Neural cell (in vitro differentiated cells): ENCODE measurements around the gene RAPGEF3. TPM values are rescaled to one million over a fixed set of nuclear protein-coding genes. Genes with fewer than 3 reads are reported as not detected.

ENCODE experiments used
- H2AFZ ChIP-seq: fragments of 200-600, 300-800 bp; sonication (generic), shearing (Covaris generic); 2 replicates; pipeline ENCODE4 v1.6.0; 2014; ENCODE audit warnings: low read depth, mild to moderate bottlenecking, antibody characterized with exemption, low read length, moderate library complexity
- H3F3A ChIP-seq: fragments of 200-600 bp; shearing (Covaris generic); 2 replicates; pipeline ENCODE4 v1.6.1; 2016; ENCODE audit warnings: mild to moderate bottlenecking, moderate library complexity, mixed read lengths, antibody characterized with exemption, low read length; ENCODE audit not compliant: insufficient read depth, poor library complexity, severe bottlenecking
- H3K27ac ChIP-seq: fragments of 200-600, 300-800 bp; sonication (generic), shearing (Covaris generic); 2 replicates; pipeline ENCODE4 v1.5.1; 2014; ENCODE audit warnings: mild to moderate bottlenecking, low read length, moderate library complexity
- H3K27me3 ChIP-seq: fragments of 300-800, 200-600 bp; sonication (generic), shearing (Covaris generic); 2 replicates; pipeline ENCODE4 v1.6.0; 2014; ENCODE audit warnings: mild to moderate bottlenecking, low read depth, low read length, moderate library complexity; ENCODE audit not compliant: insufficient read depth
- H3K36me3 ChIP-seq: fragments of 300-800, 200-600 bp; sonication (generic), shearing (Covaris generic); 2 replicates; pipeline ENCODE4 v1.5.1; 2014; ENCODE audit warnings: mild to moderate bottlenecking, antibody characterized with exemption, low read length, moderate library complexity; ENCODE audit not compliant: insufficient read depth
- H3K4me2 ChIP-seq: fragments of 300-800, 200-600 bp; sonication (generic), shearing (Covaris generic); 2 replicates; pipeline ENCODE4 v1.6.0; 2014; ENCODE audit warnings: mild to moderate bottlenecking, low read length
- H3K4me3 ChIP-seq: fragments of 300-800, 200-600 bp; sonication (generic), shearing (Covaris generic); 2 replicates; pipeline ENCODE4 v1.5.1; 2014; ENCODE audit warnings: mild to moderate bottlenecking, low read length, moderate library complexity
- H3K79me2 ChIP-seq: fragments of 200-600 bp; shearing (Covaris generic); replicated peaks from 2 replicates; pipeline ENCODE4 v1.6.0; 2014; ENCODE audit warnings: mild to moderate bottlenecking, low read length, moderate library complexity; ENCODE audit not compliant: insufficient read depth
- H3K9ac ChIP-seq: fragments of 300-800, 200-600 bp; sonication (generic), shearing (Covaris generic); 2 replicates; pipeline ENCODE4 v1.6.1; 2016; ENCODE audit warnings: mild to moderate bottlenecking, low read length, mixed read lengths
- H3K9me2 ChIP-seq: fragments of 200-600 bp; shearing (Covaris generic); 2 replicates; pipeline ENCODE4 v1.6.1; 2016; ENCODE audit warnings: mild to moderate bottlenecking, low read length, mixed read lengths; ENCODE audit not compliant: insufficient read depth
- H3K9me3 ChIP-seq: fragments of 200-600, 300-800 bp; sonication (generic), shearing (Covaris generic); 2 replicates; pipeline ENCODE4 v1.6.1; 2016; ENCODE audit warnings: mild to moderate bottlenecking, mixed run types, low read length, moderate library complexity, mixed read lengths
- H4K20me1 ChIP-seq: fragments of 200-600 bp; shearing (Covaris generic); 2 replicates; pipeline ENCODE4 v1.6.1; 2016; ENCODE audit warnings: mild to moderate bottlenecking, mixed run types; ENCODE audit not compliant: insufficient read depth
- EP300 ChIP-seq: fragments of 450-650 bp; conservative IDR thresholded peaks from 2 replicates; pipeline ENCODE4 v1.6.1; 2014; ENCODE audit warnings: antibody characterized with exemption, mild to moderate bottlenecking, moderate library complexity; ENCODE audit not compliant: poor library complexity, severe bottlenecking
- EZH2 ChIP-seq: fragments of 200-600, 300-800 bp; shearing (Covaris generic), sonication (generic); IDR thresholded peaks from 2 replicates; pipeline ENCODE4 v1.6.1; 2014; ENCODE audit warnings: antibody characterized with exemption, low read length, borderline replicate concordance, mild to moderate bottlenecking; ENCODE audit not compliant: insufficient read depth, poor library complexity, severe bottlenecking
- MXI1 ChIP-seq: fragments of 450-650 bp; conservative IDR thresholded peaks from 2 replicates; pipeline ENCODE4 v1.6.1; 2014; ENCODE audit warnings: antibody characterized with exemption, mild to moderate bottlenecking; ENCODE audit not compliant: poor library complexity, severe bottlenecking
- POLR2AphosphoS5 ChIP-seq: IDR thresholded peaks from 2 replicates; pipeline ENCODE4 v1.6.1; 2012
- RAD21 ChIP-seq: fragments of 450-650 bp; conservative IDR thresholded peaks from 2 replicates; pipeline ENCODE4 v1.6.1; 2014; ENCODE audit warnings: antibody characterized with exemption, mild to moderate bottlenecking, moderate library complexity
- REST ChIP-seq: IDR thresholded peaks from 2 replicates; pipeline ENCODE4 v1.6.1; 2012; ENCODE audit warnings: borderline replicate concordance
- SMC3 ChIP-seq: fragments of 450-650 bp; conservative IDR thresholded peaks from 2 replicates; pipeline ENCODE4 v1.6.1; 2014; ENCODE audit warnings: antibody characterized with exemption, mild to moderate bottlenecking, moderate library complexity; ENCODE audit not compliant: poor library complexity
- TAF1 ChIP-seq: IDR thresholded peaks from 2 replicates; pipeline ENCODE4 v1.6.1; 2012; ENCODE audit warnings: low read depth
- polyA plus RNA-seq: library from polyadenylated mRNA; depleted of rRNA; stranded (reverse); fragments of >200 nt; gene quantifications from 2 replicates; pipeline ENCODE4 v1.2.3, GENCODE V29; 2014
- TF ChIP-seq, protein P1 (sequence below): fragments of 450-650 bp; IDR thresholded peaks from 2 replicates; pipeline ENCODE4 v1.5.1; 2014; ENCODE audit warnings: antibody characterized with exemption, mild to moderate bottlenecking, moderate library complexity; ENCODE audit not compliant: poor library complexity, severe bottlenecking

RAPGEF3 gene
- polyA plus RNA-seq, 1 donor from 2014 or later = 1.5 TPM

GRCh38 chr12:47779943-47780504, 21.3 kb upstream of the RAPGEF3 start:
- Histone ChIP-seq H3K9me3 (no peaks in the 10 kb centered on the region), H4K20me1 (no peaks in the 10 kb centered on the region), H3K79me2 (no peaks in the 10 kb centered on the region), H3K9ac (no peak overlapping the region), H3K4me2 (no peak overlapping the region), H3F3A (no peaks in the 10 kb centered on the region), H3K4me3 (no peak overlapping the region), H3K9me2 (no peaks in the 10 kb centered on the region), H3K27ac (no peak overlapping the region), H3K27me3 (no peaks in the 10 kb centered on the region), H3K36me3 (no peaks in the 10 kb centered on the region), H2AFZ (no peak overlapping the region)
- no peak for TF ChIP-seq SMC3
- TF ChIP-seq EP300 = no peak
- no peak for TF ChIP-seq REST
- no peak for TF ChIP-seq MXI1
- no peak for TF ChIP-seq TAF1
- TF ChIP-seq EZH2 = no peak
- no peak for TF ChIP-seq RAD21
- TF ChIP-seq POLR2AphosphoS5 = no peak
- TF ChIP-seq, protein P1, sequence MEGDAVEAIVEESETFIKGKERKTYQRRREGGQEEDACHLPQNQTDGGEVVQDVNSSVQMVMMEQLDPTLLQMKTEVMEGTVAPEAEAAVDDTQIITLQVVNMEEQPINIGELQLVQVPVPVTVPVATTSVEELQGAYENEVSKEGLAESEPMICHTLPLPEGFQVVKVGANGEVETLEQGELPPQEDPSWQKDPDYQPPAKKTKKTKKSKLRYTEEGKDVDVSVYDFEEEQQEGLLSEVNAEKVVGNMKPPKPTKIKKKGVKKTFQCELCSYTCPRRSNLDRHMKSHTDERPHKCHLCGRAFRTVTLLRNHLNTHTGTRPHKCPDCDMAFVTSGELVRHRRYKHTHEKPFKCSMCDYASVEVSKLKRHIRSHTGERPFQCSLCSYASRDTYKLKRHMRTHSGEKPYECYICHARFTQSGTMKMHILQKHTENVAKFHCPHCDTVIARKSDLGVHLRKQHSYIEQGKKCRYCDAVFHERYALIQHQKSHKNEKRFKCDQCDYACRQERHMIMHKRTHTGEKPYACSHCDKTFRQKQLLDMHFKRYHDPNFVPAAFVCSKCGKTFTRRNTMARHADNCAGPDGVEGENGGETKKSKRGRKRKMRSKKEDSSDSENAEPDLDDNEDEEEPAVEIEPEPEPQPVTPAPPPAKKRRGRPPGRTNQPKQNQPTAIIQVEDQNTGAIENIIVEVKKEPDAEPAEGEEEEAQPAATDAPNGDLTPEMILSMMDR = no peak

DNA sequence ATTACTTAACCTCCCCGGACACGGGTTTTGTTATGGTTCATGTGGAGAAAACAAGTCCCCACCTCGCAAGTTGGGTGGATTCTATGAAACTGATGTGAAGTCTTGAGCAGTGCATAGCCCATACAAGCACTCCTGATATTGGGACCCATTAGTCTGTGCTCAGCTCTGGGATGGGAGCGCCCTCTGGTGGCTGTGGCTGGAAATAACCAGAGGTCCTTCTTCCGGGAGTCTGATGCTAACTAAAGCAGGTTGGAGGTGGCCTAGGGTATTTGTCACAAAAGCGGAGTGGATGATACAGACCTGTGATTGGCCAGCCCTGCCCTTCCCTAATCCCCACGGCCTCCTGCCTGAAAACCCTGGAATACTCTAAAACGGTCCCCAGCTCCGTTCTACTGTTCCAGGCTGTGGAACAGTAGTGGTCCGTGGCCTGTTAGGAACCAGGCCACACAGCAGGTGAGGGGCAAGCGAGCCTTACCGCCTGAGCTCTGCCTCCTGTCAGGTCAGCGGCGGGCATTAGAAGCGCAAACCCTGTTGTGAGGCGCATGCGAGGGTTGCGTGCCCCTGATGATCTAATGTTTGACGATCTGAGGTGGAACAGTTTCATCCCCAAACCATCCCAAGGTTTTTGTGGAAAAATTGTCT, 20.7 kb upstream of the RAPGEF3 start:
- Histone ChIP-seq H3K4me3 (no peak overlapping the region), H3K36me3 (no peaks in the 10 kb centered on the region), H3K27me3 (no peaks in the 10 kb centered on the region), H3K27ac (no peak overlapping the region), H4K20me1 (no peaks in the 10 kb centered on the region), H2AFZ (no peak overlapping the region), H3K4me2 (no peak overlapping the region), H3K9ac (peak overlapping the region; percentile 3), H3K79me2 (no peaks in the 10 kb centered on the region), H3K9me2 (no peaks in the 10 kb centered on the region), H3F3A (no peaks in the 10 kb centered on the region), H3K9me3 (no peaks in the 10 kb centered on the region)
- TF ChIP-seq REST (no peak), SMC3 (peak; percentile 96), POLR2AphosphoS5 (no peak), EP300 (no peak), MXI1 (no peak), RAD21 (peak; percentile 91)
- TF ChIP-seq, protein P1 = peak; percentile 96
